Measurements from ENCODE around the gene TEKT1.
A peak's percentile ranks its signal among the peaks of the same experiment; 100 is the strongest.
"Not testable (repeated sequence)": the region's sequence is repeated elsewhere in the genome, so short reads cannot be mapped to it uniquely, and the experiment has no call there.

The TEKT1 gene

GRCh38 chr17:6831661-6832263, at the start of gene TEKT1:
TEKT1 (minus strand) TSS chr17:6831729; CDS start chr17:6830376, 1,353 bp downstream.
- peak; percentile 90 for DNase-seq

GRCh38 chr17:6879221-6879975, 47.9 kb upstream of the TEKT1 start:
- DNase-seq = not testable (repeated sequence)

GRCh38 chr17:6875276-6875675, 43.7 kb upstream of the TEKT1 start:
- DNase-seq = not testable (repeated sequence)

GRCh38 chr17:6872936-6873335, 41.4 kb upstream of the TEKT1 start:
- DNase-seq = no peak

- no peak for DNase-seq
These were observed 39.3 kb upstream of the TEKT1 start for GRCh38 chr17:6870841-6871240.

GRCh38 chr17:6868582-6868981, 37.1 kb upstream of the TEKT1 start:
- no peak for DNase-seq

- DNase-seq = no peak
These were observed 36.3 kb upstream of the TEKT1 start for GRCh38 chr17:6867849-6868248.

- no peak for DNase-seq
These were observed 31.3 kb upstream of the TEKT1 start for GRCh38 chr17:6862825-6863224.

- DNase-seq = no peak
These were observed 30.6 kb upstream of the TEKT1 start for GRCh38 chr17:6862122-6862521.

- no peak for DNase-seq
These were observed 26.4 kb upstream of the TEKT1 start for GRCh38 chr17:6857904-6858303.

GRCh38 chr17:6857336-6857735, 25.8 kb upstream of the TEKT1 start:
- DNase-seq = no peak

GRCh38 chr17:6856051-6856450, 24.5 kb upstream of the TEKT1 start:
- no peak for DNase-seq

GRCh38 chr17:6853764-6854442, 22.4 kb upstream of the TEKT1 start:
- no peak for DNase-seq

GRCh38 chr17:6848545-6849179, 17.1 kb upstream of the TEKT1 start:
- DNase-seq = not testable (repeated sequence)

- not testable (repeated sequence) for DNase-seq
These were observed 14.6 kb upstream of the TEKT1 start for GRCh38 chr17:6846138-6846537.

GRCh38 chr17:6844406-6844805, 12.9 kb upstream of the TEKT1 start:
- DNase-seq = not testable (repeated sequence)

GRCh38 chr17:6843241-6843880, 11.8 kb upstream of the TEKT1 start:
- peak; percentile 55 for DNase-seq

GRCh38 chr17:6841769-6842168, 10.2 kb upstream of the TEKT1 start:
- DNase-seq = not testable (repeated sequence)

- no peak for DNase-seq
These were observed 1.0 kb downstream of the TEKT1 start for GRCh38 chr17:6830383-6830986.

- no peak for DNase-seq
These were observed 8.5 kb downstream of the TEKT1 start for GRCh38 chr17:6823011-6823442.

- DNase-seq = no peak
These were observed 12.6 kb downstream of the TEKT1 start for GRCh38 chr17:6818938-6819337.

GRCh38 chr17:6816368-6816767, 15.2 kb downstream of the TEKT1 start:
- not testable (repeated sequence) for DNase-seq

Measured in NCI-H1105 (cell line).